ENCODE results near the gene SLC19A1.

SLC19A1 gene

DNA sequence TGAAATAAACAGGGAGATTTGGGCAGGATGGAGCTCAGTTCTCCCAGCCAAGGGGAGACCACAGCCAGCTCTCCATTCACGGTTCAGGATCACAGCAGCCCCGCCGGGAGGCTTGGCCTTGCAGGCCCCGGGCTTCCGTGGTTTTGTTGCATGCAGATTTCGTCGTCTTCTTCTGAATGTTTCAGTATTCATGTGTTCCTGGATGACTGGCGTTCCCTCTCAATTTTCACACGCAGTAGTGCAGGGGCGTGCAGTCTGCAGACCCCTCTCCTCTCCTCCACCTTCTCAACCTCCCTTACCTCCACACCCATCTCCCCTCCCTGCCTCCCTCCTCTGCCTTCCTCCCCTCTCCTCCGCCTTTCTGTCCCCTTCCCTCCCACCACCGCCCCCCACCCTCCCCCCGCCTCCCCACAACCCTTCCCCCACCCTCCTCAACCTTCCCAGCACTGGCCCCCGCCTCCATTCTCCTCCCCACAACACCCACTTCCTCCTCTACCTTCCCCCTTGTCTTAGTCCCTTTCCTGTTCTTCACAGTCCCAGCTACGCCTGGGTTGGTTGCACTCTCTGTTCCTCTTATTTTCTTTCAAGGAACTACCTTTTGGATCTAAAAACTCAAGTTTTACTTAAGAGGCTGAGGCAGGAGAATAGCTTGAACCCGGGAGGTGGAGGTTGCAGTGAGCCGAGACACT lies 8.4 kb upstream of the SLC19A1 start:
- Mint-ChIP-seq H3K27me3 (ENCODE audit: low read depth, poor library complexity) (peaks cover 14% of the 10 kb centered on the region), H3K4me1 (peaks cover 34% of the 10 kb centered on the region), H3K4me3 (peak overlapping the region; percentile 51), H3K27ac (peak overlapping the region; percentile 94), H3K36me3 (ENCODE audit: low read depth) (no peaks in the 10 kb centered on the region), H3K9me3 (no peaks in the 10 kb centered on the region)
- TF ChIP-seq, protein P1, sequence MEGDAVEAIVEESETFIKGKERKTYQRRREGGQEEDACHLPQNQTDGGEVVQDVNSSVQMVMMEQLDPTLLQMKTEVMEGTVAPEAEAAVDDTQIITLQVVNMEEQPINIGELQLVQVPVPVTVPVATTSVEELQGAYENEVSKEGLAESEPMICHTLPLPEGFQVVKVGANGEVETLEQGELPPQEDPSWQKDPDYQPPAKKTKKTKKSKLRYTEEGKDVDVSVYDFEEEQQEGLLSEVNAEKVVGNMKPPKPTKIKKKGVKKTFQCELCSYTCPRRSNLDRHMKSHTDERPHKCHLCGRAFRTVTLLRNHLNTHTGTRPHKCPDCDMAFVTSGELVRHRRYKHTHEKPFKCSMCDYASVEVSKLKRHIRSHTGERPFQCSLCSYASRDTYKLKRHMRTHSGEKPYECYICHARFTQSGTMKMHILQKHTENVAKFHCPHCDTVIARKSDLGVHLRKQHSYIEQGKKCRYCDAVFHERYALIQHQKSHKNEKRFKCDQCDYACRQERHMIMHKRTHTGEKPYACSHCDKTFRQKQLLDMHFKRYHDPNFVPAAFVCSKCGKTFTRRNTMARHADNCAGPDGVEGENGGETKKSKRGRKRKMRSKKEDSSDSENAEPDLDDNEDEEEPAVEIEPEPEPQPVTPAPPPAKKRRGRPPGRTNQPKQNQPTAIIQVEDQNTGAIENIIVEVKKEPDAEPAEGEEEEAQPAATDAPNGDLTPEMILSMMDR (IDR thresholded peaks at IDR 0.05): no peak
- DNase-seq: no peak

DNA sequence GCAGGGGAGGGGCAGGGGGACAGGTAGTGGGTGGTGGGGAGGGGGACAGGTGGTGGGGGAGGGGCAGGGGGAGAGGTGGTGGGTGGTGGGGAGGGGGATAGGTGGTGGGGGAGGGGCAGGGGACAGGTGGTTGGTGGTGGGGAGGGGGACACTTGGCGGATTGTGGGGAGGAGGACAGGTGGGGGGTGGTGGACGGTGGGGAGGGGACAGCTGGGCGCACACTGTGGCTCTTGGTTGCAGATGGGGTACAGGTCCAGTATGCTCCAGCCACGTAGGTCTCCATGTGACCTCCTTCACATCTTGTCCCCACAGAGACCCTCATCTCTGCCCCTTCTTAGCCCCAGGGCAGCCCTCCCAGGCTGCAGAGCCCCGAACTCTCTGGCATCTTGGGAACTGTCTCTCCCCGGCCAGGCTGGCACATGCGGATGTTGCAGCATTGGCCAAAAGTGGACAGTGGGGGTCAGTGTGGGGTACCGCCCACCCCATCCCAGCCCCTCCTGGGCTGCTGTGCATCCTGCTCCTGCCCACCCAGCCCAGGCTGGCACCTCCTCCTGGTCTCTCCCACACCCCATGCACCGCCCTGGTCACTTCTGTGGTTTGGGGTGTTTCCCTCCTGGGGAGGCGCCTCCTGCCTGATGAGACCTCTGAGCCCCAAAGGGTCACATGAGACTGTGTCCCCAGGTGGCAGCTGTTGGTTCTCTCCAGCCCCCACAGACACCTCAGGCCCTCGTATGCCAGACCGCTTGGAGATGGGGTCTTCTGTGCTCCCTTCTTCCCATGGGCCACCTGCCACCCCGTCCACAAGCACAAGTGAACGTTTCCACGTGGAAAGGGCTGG lies 7.6 kb upstream of the SLC19A1 start:
- Mint-ChIP-seq H3K4me1 (peaks cover 33% of the 10 kb centered on the region), H3K27me3 (ENCODE audit: low read depth, poor library complexity) (peaks cover 14% of the 10 kb centered on the region), H3K4me3 (no peak overlapping the region), H3K27ac (no peak overlapping the region), H3K36me3 (ENCODE audit: low read depth) (no peaks in the 10 kb centered on the region), H3K9me3 (no peaks in the 10 kb centered on the region)
- no peak for DNase-seq
- TF ChIP-seq, protein P1 (IDR thresholded peaks at IDR 0.05): no peak

DNA sequence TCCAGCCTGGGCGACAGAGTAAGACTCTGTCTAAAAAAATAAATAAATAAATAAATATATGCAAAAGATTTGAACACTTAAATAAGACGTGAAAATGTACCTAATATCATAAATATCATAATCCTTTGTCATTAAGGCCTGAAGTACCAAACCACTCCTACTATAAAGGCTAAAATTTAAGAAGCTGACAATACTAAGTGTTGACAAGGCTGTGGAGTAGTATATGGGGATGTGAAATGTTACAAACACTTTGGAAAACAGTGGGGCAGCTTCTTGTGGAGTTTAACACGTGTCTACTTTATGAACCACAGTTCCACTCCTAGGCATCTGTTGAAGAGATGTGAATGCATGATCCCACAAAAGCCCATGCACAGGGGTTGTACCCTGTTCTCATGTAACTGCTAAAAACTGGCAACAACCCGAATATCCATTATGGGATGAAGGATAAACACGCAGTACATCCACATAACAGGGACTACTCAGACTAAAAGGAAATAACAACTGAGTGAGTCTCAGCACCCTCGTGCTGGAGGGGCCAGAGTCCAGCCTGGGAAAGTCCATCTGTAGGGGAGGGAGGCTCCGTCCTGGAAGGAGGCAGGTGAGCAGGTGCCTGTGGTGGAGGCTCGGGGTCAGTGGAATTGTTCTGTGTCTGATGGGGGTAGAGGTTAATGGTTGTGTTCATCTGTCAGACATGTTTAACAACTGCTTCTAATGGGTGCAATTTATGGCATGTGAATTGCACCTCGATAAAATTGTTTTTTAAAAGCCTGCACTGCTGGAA lies 6.7 kb upstream of the SLC19A1 start:
- Mint-ChIP-seq H3K4me1 (peaks cover 28% of the 10 kb centered on the region), H3K9me3 (no peaks in the 10 kb centered on the region), H3K4me3 (no peak overlapping the region), H3K27me3 (ENCODE audit: low read depth, poor library complexity) (peaks cover 14% of the 10 kb centered on the region), H3K36me3 (ENCODE audit: low read depth) (no peaks in the 10 kb centered on the region), H3K27ac (no peak overlapping the region)
- DNase-seq: no peak
- TF ChIP-seq, protein P1 (IDR thresholded peaks at IDR 0.05): no peak

DNA sequence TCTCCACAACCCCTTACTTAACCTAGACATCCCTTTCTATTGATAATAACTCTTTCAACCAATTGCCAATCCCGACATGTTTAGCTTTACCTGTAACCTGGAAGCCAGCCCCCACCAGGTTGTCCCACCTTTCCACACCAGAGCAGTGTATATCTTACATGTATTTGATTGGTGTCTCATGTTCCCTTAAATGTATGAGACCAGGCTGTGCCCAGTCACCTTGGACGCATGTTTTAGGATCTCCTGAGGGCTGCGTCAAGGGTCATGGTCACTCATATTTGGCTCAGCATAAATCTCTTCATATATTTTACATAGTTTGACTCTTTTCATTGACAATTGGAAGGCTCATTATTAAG lies 5.3 kb upstream of the SLC19A1 start:
- Mint-ChIP-seq H3K4me3 (no peak overlapping the region), H3K9me3 (no peaks in the 10 kb centered on the region), H3K27ac (no peak overlapping the region), H3K27me3 (ENCODE audit: low read depth, poor library complexity) (peaks cover 14% of the 10 kb centered on the region), H3K4me1 (peaks cover 34% of the 10 kb centered on the region), H3K36me3 (ENCODE audit: low read depth) (no peaks in the 10 kb centered on the region)
- TF ChIP-seq, protein P1 (IDR thresholded peaks at IDR 0.05): no peak
- DNase-seq: no peak

DNA sequence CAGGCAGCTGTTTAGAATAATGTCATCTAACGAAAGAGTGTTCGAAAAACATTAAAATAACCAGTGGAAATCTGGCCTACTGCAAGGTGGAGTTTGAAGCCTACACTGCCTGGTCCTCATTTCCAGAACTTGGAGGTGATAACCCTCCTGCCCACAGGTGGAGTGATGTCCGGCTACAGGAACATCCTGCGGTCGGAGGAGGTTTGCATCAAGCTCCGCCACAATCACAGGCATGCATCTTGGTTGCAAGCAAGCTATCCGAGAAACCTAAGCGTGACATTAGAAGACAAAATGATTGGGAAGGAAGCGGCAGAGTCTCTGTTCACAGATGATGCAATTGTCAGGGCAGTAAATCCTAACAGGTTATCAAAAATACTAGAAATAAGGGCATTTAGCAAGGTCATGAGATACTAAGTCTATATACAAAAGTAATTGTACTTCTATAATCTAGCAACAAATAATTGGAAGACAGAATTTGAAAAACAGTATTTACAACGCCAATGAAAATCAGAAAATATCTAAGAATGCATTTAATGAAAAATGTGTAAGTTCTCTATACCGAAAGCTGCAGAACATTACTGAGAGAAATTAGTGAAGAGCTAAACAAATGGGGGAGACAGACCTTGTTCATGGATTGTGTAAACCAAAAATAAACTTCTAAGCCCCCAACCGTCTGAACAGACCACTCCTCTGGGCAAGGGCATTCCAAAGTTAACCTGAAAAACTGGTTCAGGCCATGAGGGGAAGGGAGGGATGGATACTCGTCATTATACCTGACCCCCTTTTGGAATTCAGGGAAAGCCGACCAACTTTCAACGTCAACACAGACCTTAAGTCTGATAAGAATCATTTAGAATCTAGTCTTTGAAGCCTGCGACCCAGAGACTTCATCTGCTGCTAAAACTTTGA lies 4.7 kb upstream of the SLC19A1 start:
- TF ChIP-seq, protein P1 (IDR thresholded peaks at IDR 0.05): no peak
- no peak for DNase-seq
- Mint-ChIP-seq H3K27ac (no peak overlapping the region), H3K27me3 (ENCODE audit: low read depth, poor library complexity) (peaks cover 14% of the 10 kb centered on the region), H3K9me3 (no peaks in the 10 kb centered on the region), H3K4me3 (no peak overlapping the region), H3K4me1 (peaks cover 31% of the 10 kb centered on the region), H3K36me3 (ENCODE audit: low read depth) (no peaks in the 10 kb centered on the region)

Data from nephron progenitor cell (in vitro differentiated cells).